ENCODE data around the gene DDX1.
A peak's percentile ranks its signal among the peaks of the same experiment; 100 is the strongest.

Gene DDX1

GRCh38 chr2:15628899-15629855 is 37.5 kb downstream of the DDX1 start:
- no peaks in the 10 kb centered on the region for H3K4me1 ChIP-seq
- in situ Hi-C loops (cut with MboI; ENCODE audit: low sequenced_read_pairs), result loop anchor here (25.0 kb wide), 2 partner anchors 308 to 658 kb away; partner anchors contain the start of gene MYCN
- H3K9me3 ChIP-seq, result no peaks in the 10 kb centered on the region
- no peak for DNase-seq (ENCODE audit: low spot score in 2 of 2)
- H3K36me3 ChIP-seq (replicated peaks), result peaks cover 87% of the 10 kb centered on the region
- no peaks in the 10 kb centered on the region for H3K27me3 ChIP-seq (ENCODE audit: low read depth)
- H3K4me3 ChIP-seq, result no peak overlapping the region

- Histone ChIP-seq H3K36me3 (replicated peaks) (peaks cover 85% of the 10 kb centered on the region), H3K27me3 (ENCODE audit: low read depth) (no peaks in the 10 kb centered on the region), H3K9me3 (no peaks in the 10 kb centered on the region), H3K4me1 (no peaks in the 10 kb centered on the region), H3K4me3 (no peak overlapping the region)
- in situ Hi-C loops (cut with MboI; ENCODE audit: low sequenced_read_pairs), result loop anchor here (25.0 kb wide), 2 partner anchors 307 to 657 kb away; partner anchors contain the start of gene MYCN
- DNase-seq (ENCODE audit: low spot score in 2 of 2), result no peak
Observed at GRCh38 chr2:15630121-15630977, 38.7 kb downstream of the DDX1 start.

DNA sequence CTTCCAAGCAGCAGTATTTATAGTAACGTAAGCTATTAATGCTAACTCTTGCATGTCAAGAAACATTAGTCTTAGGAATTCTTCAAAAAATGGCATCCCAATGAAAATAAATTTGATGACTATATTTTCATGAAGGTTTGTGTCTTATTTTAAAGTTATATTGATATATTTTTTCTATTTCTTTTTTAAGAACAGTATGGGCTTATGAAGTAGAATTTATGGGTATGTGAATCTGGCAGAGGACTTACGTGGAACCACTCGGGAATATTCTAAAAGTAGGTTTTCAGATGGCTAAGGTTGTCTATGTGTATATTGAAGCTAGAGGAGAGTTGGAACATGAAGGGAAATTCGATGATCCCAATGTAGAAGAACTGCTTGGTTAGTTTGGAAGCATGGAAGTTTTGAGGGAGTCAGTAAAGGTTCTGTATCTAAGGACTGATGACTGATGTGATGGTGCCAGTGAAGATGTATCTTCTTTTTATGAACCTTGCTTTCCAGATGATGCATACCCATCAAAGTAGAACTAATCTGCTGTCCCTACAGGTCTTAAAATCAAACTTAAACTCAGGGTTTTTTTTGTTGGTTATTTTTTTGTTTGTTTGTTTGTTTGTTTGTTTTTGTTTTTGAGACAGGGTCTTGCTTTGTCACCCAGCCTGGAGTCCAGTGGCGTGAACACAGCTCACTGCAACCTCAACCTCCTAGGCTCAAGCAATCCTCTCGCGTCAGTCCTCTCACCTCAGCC is 39.5 kb downstream of the DDX1 start:
- in situ Hi-C loops (cut with MboI; ENCODE audit: low sequenced_read_pairs), result loop anchor here (25.0 kb wide), 2 partner anchors 306 to 656 kb away; partner anchors contain the start of gene MYCN
- Histone ChIP-seq H3K36me3 (replicated peaks) (peaks cover 86% of the 10 kb centered on the region), H3K27me3 (ENCODE audit: low read depth) (no peaks in the 10 kb centered on the region), H3K4me1 (no peaks in the 10 kb centered on the region), H3K4me3 (no peak overlapping the region), H3K9me3 (no peaks in the 10 kb centered on the region)
- DNase-seq (ENCODE audit: low spot score in 2 of 2), result no peak

GRCh38 chr2:15631883-15632282 is 40.2 kb downstream of the DDX1 start:
- Histone ChIP-seq H3K27me3 (ENCODE audit: low read depth) (no peaks in the 10 kb centered on the region), H3K4me3 (no peak overlapping the region), H3K9me3 (no peaks in the 10 kb centered on the region), H3K36me3 (replicated peaks) (peaks cover 84% of the 10 kb centered on the region), H3K4me1 (no peaks in the 10 kb centered on the region)
- DNase-seq (ENCODE audit: low spot score in 2 of 2), result no peak
- in situ Hi-C loops (cut with MboI; ENCODE audit: low sequenced_read_pairs), result loop anchor here (25.0 kb wide), 2 partner anchors 305 to 655 kb away; partner anchors contain the start of gene MYCN

GRCh38 chr2:15633043-15633970 is 41.6 kb downstream of the DDX1 start:
- Histone ChIP-seq H3K36me3 (replicated peaks) (peaks cover 87% of the 10 kb centered on the region), H3K9me3 (no peaks in the 10 kb centered on the region), H3K4me1 (no peaks in the 10 kb centered on the region), H3K27me3 (ENCODE audit: low read depth) (no peaks in the 10 kb centered on the region), H3K4me3 (no peak overlapping the region)
- no peak for DNase-seq (ENCODE audit: low spot score in 2 of 2)
- in situ Hi-C loops (cut with MboI; ENCODE audit: low sequenced_read_pairs), result loop anchor here (25.0 kb wide), 2 partner anchors 304 to 654 kb away; partner anchors contain the start of gene MYCN

DNA sequence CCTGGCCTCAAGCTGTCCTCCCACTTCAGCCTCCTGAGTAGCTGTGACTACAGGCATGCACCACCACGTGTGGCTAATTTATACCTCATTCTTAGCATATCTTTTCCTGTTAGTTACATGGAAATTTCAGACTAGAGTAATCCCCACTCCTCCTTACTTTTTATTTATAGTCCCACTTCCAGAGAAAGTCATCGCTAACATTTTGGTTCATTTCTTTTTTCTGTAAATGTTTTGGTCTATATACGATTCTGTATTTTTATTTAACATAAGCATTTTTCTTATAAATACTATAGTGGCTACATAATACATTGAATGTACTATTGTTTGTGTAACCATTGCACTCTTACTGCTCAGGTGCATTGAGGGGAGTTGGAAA is 42.3 kb downstream of the DDX1 start:
- in situ Hi-C loops (cut with MboI; ENCODE audit: low sequenced_read_pairs), result loop anchor here (25.0 kb wide), 2 partner anchors 303 to 653 kb away; partner anchors contain the start of gene MYCN
- peaks cover 84% of the 10 kb centered on the region for H3K36me3 ChIP-seq (replicated peaks)
- H3K9me3 ChIP-seq, result no peaks in the 10 kb centered on the region
- no peaks in the 10 kb centered on the region for H3K27me3 ChIP-seq (ENCODE audit: low read depth)
- no peaks in the 10 kb centered on the region for H3K4me1 ChIP-seq
- H3K4me3 ChIP-seq, result no peak overlapping the region
- no peak for DNase-seq (ENCODE audit: low spot score in 2 of 2)

- in situ Hi-C loops (cut with MboI; ENCODE audit: low sequenced_read_pairs), result loop anchor here (5.0 to 25.0 kb wide), 3 partner anchors 302 to 872 kb away; partner anchors contain the start of gene MYCN
- no peaks in the 10 kb centered on the region for H3K27me3 ChIP-seq (ENCODE audit: low read depth)
- DNase-seq (ENCODE audit: low spot score in 2 of 2), result no peak
- peaks cover 75% of the 10 kb centered on the region for H3K36me3 ChIP-seq (replicated peaks)
- H3K4me1 ChIP-seq, result no peaks in the 10 kb centered on the region
- no peaks in the 10 kb centered on the region for H3K9me3 ChIP-seq
- no peak overlapping the region for H3K4me3 ChIP-seq
Observed at GRCh38 chr2:15634846-15635490, 43.3 kb downstream of the DDX1 start.

- in situ Hi-C loops (cut with MboI; ENCODE audit: low sequenced_read_pairs), result loop anchor here (5.0 to 25.0 kb wide), 3 partner anchors 300 to 870 kb away; partner anchors contain the start of gene MYCN
- Histone ChIP-seq H3K4me3 (no peak overlapping the region), H3K9me3 (no peaks in the 10 kb centered on the region), H3K27me3 (ENCODE audit: low read depth) (no peaks in the 10 kb centered on the region), H3K4me1 (no peaks in the 10 kb centered on the region), H3K36me3 (replicated peaks) (peaks cover 53% of the 10 kb centered on the region)
- DNase-seq (ENCODE audit: low spot score in 2 of 2), result peak; percentile 51 to 71
Observed at GRCh38 chr2:15636972-15637785, 45.5 kb downstream of the DDX1 start.

GRCh38 chr2:15638720-15639119 is 47.1 kb downstream of the DDX1 start:
- Histone ChIP-seq H3K27me3 (ENCODE audit: low read depth) (no peaks in the 10 kb centered on the region), H3K9me3 (no peaks in the 10 kb centered on the region), H3K4me3 (no peak overlapping the region), H3K36me3 (replicated peaks) (peaks cover 38% of the 10 kb centered on the region), H3K4me1 (no peaks in the 10 kb centered on the region)
- in situ Hi-C loops (cut with MboI; ENCODE audit: low sequenced_read_pairs), result loop anchor here (5.0 to 25.0 kb wide), 3 partner anchors 299 to 869 kb away; partner anchors contain the start of gene MYCN
- DNase-seq (ENCODE audit: low spot score in 2 of 2), result no peak

DNA sequence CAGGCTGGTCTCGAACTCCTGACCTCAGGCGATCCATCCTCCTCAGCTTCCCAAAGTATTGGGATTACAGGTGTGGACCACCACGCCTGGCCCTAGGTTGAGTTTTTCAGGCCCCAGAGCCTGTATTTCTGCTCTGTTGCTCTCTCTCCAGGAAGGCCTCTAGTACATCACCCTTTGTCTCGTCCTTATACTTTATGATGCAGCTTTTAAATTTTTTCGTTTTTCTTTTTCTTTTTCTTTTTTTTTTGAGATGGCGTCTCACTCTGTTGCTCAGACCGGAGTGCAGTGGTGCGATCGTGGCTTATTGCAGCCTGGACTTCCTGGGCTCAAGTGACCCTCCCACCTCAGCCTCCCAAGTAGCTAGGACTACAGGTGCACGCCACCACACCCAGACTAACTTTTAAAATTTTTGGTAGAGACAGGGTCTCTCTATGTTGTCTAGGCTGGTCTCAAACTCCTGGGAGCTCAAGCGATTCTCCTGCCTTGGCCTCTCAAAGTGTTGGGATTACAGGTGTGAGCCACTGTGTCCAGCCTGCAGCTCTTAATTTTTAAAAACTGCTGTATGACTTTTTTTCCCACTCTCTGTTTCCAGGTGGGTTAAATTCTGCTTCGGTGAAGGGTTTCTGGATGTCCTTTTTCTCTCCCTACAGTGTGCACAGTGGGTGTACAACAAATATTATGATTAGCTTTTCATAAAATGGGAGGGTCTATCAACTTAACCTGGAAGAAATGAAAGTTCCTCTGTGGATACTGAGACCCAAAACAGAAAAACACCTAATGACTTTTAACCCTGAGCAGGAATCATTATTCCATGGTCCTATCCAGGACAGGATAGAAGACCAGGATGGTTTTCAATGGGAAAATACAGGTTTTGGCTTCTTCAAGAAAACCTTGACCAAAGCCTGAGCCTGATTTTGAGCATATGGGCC is 47.9 kb downstream of the DDX1 start:
- in situ Hi-C loops (cut with MboI; ENCODE audit: low sequenced_read_pairs), result loop anchor here (5.0 to 25.0 kb wide), 4 partner anchors 298 to 1115 kb away; partner anchors contain the start of gene MYCN
- no peak for DNase-seq (ENCODE audit: low spot score in 2 of 2)
- H3K4me1 ChIP-seq, result no peaks in the 10 kb centered on the region
- H3K27me3 ChIP-seq (ENCODE audit: low read depth), result no peaks in the 10 kb centered on the region
- H3K9me3 ChIP-seq, result no peaks in the 10 kb centered on the region
- no peak overlapping the region for H3K4me3 ChIP-seq
- H3K36me3 ChIP-seq (replicated peaks), result peaks cover 29% of the 10 kb centered on the region
